CD4-positive, alpha-beta T cell treated with Interleukin-4 for 1 hour (primary cell): ENCODE data around the gene SRA1.
A peak's percentile ranks its signal among the peaks of the same experiment; 100 is the strongest.

Source experiments
- DNase-seq, 2 donors: peaks; one replicate each; pipeline ENCODE4 v3.0.0-alpha.2; 2020 to 2022

SRA1 gene

GRCh38 chr5:140549237-140550144 lies 7.8 kb downstream of the SRA1 start:
- DNase-seq: peak; percentile 28 to 58

GRCh38 chr5:140548791-140549190 lies 8.5 kb downstream of the SRA1 start:
- no peak for DNase-seq

GRCh38 chr5:140548300-140548688 lies 9.0 kb downstream of the SRA1 start:
- no peak for DNase-seq

GRCh38 chr5:140547508-140548299 lies 9.6 kb downstream of the SRA1 start, which contains the start of gene EIF4EBP3:
TSS of gene EIF4EBP3 (plus strand) at chr5:140547662. CDS start at chr5:140547738, 76 bp downstream.
- DNase-seq: peak; percentile 89 to 92

GRCh38 chr5:140546851-140547507 lies 10.3 kb downstream of the SRA1 start:
- DNase-seq: peak in 1 of 2 donors; percentile 47

- DNase-seq: no peak
Measured at GRCh38 chr5:140545606-140546005, 11.7 kb downstream of the SRA1 start.

- DNase-seq: no peak
Measured at GRCh38 chr5:140544986-140545385, 12.3 kb downstream of the SRA1 start.

- DNase-seq: no peak
Measured at GRCh38 chr5:140542972-140543371, 14.3 kb downstream of the SRA1 start.

- no peak for DNase-seq
Measured at GRCh38 chr5:140540227-140540626, 17.0 kb downstream of the SRA1 start.

- no peak for DNase-seq
Measured at GRCh38 chr5:140524003-140524402, 33.3 kb downstream of the SRA1 start.

GRCh38 chr5:140513124-140513523 lies 44.1 kb downstream of the SRA1 start:
- DNase-seq: no peak

- no peak for DNase-seq
Measured at GRCh38 chr5:140509898-140510297, 47.4 kb downstream of the SRA1 start.

GRCh38 chr5:140502834-140503233 lies 54.4 kb downstream of the SRA1 start:
- DNase-seq: no peak
